ENCODE data around the gene TTC9B. TPM values are rescaled to one million over a fixed set of nuclear protein-coding genes. Genes with fewer than 3 reads are reported as not detected.

The TTC9B gene
- total RNA-seq, 1 donor from 2014 or later = not detected

GRCh38 chr19:40261631-40262030 is 43.4 kb upstream of the TTC9B start:
- Mint-ChIP-seq H3K36me3 (ENCODE audit: unreplicated experiment) (peaks cover 7% of the 10 kb centered on the region), H3K27me3 (ENCODE audit: unreplicated experiment) (no peaks in the 10 kb centered on the region), H3K27ac (ENCODE audit: unreplicated experiment) (no peak overlapping the region), H3K4me3 (ENCODE audit: unreplicated experiment) (no peak overlapping the region), H3K9me3 (ENCODE audit: unreplicated experiment) (no peaks in the 10 kb centered on the region), H3K4me1 (ENCODE audit: unreplicated experiment) (peaks cover 5% of the 10 kb centered on the region)
- DNase-seq (ENCODE audit: extremely low spot score, unreplicated experiment) = no peak
- TF ChIP-seq, protein P1, sequence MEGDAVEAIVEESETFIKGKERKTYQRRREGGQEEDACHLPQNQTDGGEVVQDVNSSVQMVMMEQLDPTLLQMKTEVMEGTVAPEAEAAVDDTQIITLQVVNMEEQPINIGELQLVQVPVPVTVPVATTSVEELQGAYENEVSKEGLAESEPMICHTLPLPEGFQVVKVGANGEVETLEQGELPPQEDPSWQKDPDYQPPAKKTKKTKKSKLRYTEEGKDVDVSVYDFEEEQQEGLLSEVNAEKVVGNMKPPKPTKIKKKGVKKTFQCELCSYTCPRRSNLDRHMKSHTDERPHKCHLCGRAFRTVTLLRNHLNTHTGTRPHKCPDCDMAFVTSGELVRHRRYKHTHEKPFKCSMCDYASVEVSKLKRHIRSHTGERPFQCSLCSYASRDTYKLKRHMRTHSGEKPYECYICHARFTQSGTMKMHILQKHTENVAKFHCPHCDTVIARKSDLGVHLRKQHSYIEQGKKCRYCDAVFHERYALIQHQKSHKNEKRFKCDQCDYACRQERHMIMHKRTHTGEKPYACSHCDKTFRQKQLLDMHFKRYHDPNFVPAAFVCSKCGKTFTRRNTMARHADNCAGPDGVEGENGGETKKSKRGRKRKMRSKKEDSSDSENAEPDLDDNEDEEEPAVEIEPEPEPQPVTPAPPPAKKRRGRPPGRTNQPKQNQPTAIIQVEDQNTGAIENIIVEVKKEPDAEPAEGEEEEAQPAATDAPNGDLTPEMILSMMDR (IDR thresholded peaks at IDR 0.05) = no peak

DNA sequence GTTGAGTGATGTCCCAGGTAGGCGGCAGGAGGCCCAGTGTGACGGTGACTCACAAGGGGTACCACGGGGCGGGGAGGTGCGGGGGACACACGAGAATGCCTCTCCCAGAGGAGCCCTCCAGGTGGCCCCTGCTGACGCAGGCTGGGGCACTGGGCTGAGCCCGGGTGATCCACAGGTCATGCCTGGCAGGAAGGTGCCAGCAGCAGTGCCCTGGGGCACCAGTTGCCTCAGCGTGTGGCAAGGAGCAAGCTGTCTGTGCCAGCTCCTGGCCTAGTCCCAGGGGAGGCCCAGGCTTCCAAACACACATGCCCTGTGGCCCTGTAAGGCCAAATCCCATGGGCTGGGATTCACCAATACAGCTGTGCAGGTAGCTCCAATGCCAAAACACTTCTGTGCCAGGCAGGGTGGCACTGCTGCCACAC is 38.9 kb upstream of the TTC9B start:
- H3K4me1 Mint-ChIP-seq (ENCODE audit: unreplicated experiment) = peaks cover 32% of the 10 kb centered on the region
- peaks cover 34% of the 10 kb centered on the region for H3K36me3 Mint-ChIP-seq (ENCODE audit: unreplicated experiment)
- no peak overlapping the region for H3K4me3 Mint-ChIP-seq (ENCODE audit: unreplicated experiment)
- no peak for DNase-seq (ENCODE audit: extremely low spot score, unreplicated experiment)
- no peaks in the 10 kb centered on the region for H3K9me3 Mint-ChIP-seq (ENCODE audit: unreplicated experiment)
- no peaks in the 10 kb centered on the region for H3K27me3 Mint-ChIP-seq (ENCODE audit: unreplicated experiment)
- no peak overlapping the region for H3K27ac Mint-ChIP-seq (ENCODE audit: unreplicated experiment)
- TF ChIP-seq, protein P1 (IDR thresholded peaks at IDR 0.05) = no peak

GRCh38 chr19:40256512-40256911 is 38.3 kb upstream of the TTC9B start:
- DNase-seq (ENCODE audit: extremely low spot score, unreplicated experiment) = no peak
- Mint-ChIP-seq H3K9me3 (ENCODE audit: unreplicated experiment) (no peaks in the 10 kb centered on the region), H3K4me1 (ENCODE audit: unreplicated experiment) (peaks cover 32% of the 10 kb centered on the region), H3K27me3 (ENCODE audit: unreplicated experiment) (no peaks in the 10 kb centered on the region), H3K27ac (ENCODE audit: unreplicated experiment) (no peak overlapping the region), H3K4me3 (ENCODE audit: unreplicated experiment) (no peak overlapping the region), H3K36me3 (ENCODE audit: unreplicated experiment) (peaks cover 34% of the 10 kb centered on the region)
- TF ChIP-seq, protein P1 (IDR thresholded peaks at IDR 0.05) = no peak

- no peak for DNase-seq (ENCODE audit: extremely low spot score, unreplicated experiment)
- Mint-ChIP-seq H3K36me3 (ENCODE audit: unreplicated experiment) (peaks cover 35% of the 10 kb centered on the region), H3K27ac (ENCODE audit: unreplicated experiment) (no peak overlapping the region), H3K27me3 (ENCODE audit: unreplicated experiment) (no peaks in the 10 kb centered on the region), H3K4me3 (ENCODE audit: unreplicated experiment) (no peak overlapping the region), H3K9me3 (ENCODE audit: unreplicated experiment) (no peaks in the 10 kb centered on the region), H3K4me1 (ENCODE audit: unreplicated experiment) (peaks cover 32% of the 10 kb centered on the region)
- TF ChIP-seq, protein P1 (IDR thresholded peaks at IDR 0.05) = no peak
These were observed 37.5 kb upstream of the TTC9B start for GRCh38 chr19:40255619-40256166.

DNA sequence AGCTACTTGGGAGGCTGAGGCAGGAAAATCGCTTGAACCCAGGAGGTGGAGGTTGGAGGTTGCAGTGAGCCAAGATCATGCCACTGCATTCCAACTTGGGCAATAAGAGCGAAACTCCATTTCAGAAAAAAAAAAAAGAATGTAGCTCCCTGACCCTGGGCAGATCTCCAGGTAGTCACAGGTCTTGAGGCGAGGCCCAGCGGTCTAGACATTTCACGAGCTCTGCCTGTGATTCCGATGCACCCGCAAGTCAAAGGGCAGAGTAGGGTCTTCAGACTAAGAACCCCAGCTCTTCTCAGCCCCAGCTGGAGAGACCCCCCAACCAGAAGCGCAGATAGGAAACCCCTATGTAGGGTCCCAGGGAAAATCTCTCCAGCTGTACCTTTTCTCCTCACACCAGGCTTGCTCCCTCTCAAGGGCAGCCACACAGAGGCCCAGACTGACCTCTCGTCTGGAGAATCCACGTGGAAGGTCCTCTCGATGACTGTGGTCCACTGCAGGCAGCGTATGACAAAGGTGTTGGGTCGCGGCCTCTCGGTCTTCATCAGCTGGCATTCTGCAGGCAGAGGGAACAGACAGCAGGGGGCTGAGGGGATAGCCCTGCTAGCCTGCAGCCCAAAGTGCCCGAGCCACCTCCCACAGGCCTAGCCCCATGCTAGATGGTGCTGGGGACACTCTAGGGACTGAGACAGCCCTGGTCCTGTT is 36.7 kb upstream of the TTC9B start:
- no peak overlapping the region for H3K4me3 Mint-ChIP-seq (ENCODE audit: unreplicated experiment)
- H3K27ac Mint-ChIP-seq (ENCODE audit: unreplicated experiment) = no peak overlapping the region
- H3K36me3 Mint-ChIP-seq (ENCODE audit: unreplicated experiment) = peaks cover 37% of the 10 kb centered on the region
- no peaks in the 10 kb centered on the region for H3K27me3 Mint-ChIP-seq (ENCODE audit: unreplicated experiment)
- TF ChIP-seq, protein P1 (IDR thresholded peaks at IDR 0.05) = no peak
- H3K4me1 Mint-ChIP-seq (ENCODE audit: unreplicated experiment) = peaks cover 36% of the 10 kb centered on the region
- no peaks in the 10 kb centered on the region for H3K9me3 Mint-ChIP-seq (ENCODE audit: unreplicated experiment)
- no peak for DNase-seq (ENCODE audit: extremely low spot score, unreplicated experiment)

All from osteocyte (in vitro differentiated cells).